HepG2 (cell line): ENCODE data around the gene ZNF273. TPM values are rescaled to one million over a fixed set of nuclear protein-coding genes. Genes with fewer than 3 reads are reported as not detected.

Source experiments
- ATAC-seq: fragments of 200-7000 bp; cut with Tn5 transposase; 3 replicates; pipeline ENCODE4 v1.9.1; 2020; ENCODE audit warnings: mild to moderate bottlenecking, moderate library complexity
- BruUV-seq: library from RNA; stranded (reverse); fragments of 400-500 nt; replicated peaks from 2 replicates; lab custom pipeline; 2021; lab: Mats Ljungman, UMichigan
- CTCF ChIA-PET: fragments of 300-600 bp; formaldehyde crosslinking; extraction: SDS; loops from one replicate; lab custom pipeline; 2021; ENCODE audit warnings: low total read pairs, inconsistent platforms, low intra/inter-chr PET ratio; lab: Yijun Ruan, JAX
- POLR2A ChIA-PET: fragments of 350-600 bp; sonication (Branson Sonifier 250); formaldehyde crosslinking; loops from one replicate; lab custom pipeline; 2020; ENCODE audit warnings: antibody characterized with exemption, inconsistent platforms; lab: Yijun Ruan, JAX
- DNase-seq: peaks from one replicate; pipeline ENCODE4 v3.0.0-alpha.2; 2015; ENCODE audit warnings: low spot score
- FAIRE-seq: peaks from 3 replicates; lab custom pipeline; 2011; peaks lifted over from hg19 to GRCh38; lab: Jason Lieb, UNC
- H2AFZ ChIP-seq: one replicate; pipeline ENCODE4 v1.6.1; 2011; ENCODE audit warnings: low read length, inconsistent platforms
- H3K27ac ChIP-seq: fragments of 300-600 bp; 3 replicates; pipeline ENCODE4 v1.8.0; 2011; ENCODE audit warnings: mixed run types, mild to moderate bottlenecking, mixed read lengths, low read length, inconsistent platforms; ENCODE audit not compliant: insufficient read depth; ENCODE audit errors: extremely low read length
- H3K27me3 ChIP-seq, 2 experiments: fragments of 200-600 bp in 1 of 2; 2 replicates in 1 of 2; 3 replicates in 1 of 2; pipeline versions ENCODE4 v1.6.0 to v1.8.0; 2011; ENCODE audit warnings: low read length in 2 of 2, mild to moderate bottlenecking in 2 of 2, moderate library complexity in 2 of 2, inconsistent platforms in 1 of 2; ENCODE audit not compliant: insufficient read depth in 2 of 2, control insufficient read depth in 1 of 2
- H3K36me3 ChIP-seq, 2 experiments: fragments of 200-600 bp in 1 of 2; replicated peaks in 1 of 2; 2 replicates in 1 of 2; 3 replicates in 1 of 2; pipeline versions ENCODE4 v1.5.1 to v1.8.0; 2011; ENCODE audit warnings: low read length in 2 of 2, inconsistent platforms in 1 of 2; ENCODE audit not compliant: insufficient read depth in 2 of 2, control insufficient read depth in 1 of 2
- H3K4me1 ChIP-seq: 2 replicates; pipeline ENCODE4 v1.5.1; 2012; ENCODE audit warnings: low read length, inconsistent platforms; ENCODE audit not compliant: insufficient read depth
- H3K4me2 ChIP-seq: 2 replicates; pipeline ENCODE4 v1.6.0; 2011; ENCODE audit warnings: low read depth, low read length, inconsistent platforms
- H3K4me3 ChIP-seq, 3 experiments: fragments of 200-600 bp in 1 of 3; sonication (generic), shearing (Covaris generic) in 1 of 3; replicated peaks in 1 of 3; 2 replicates each; pipeline ENCODE4 v1.5.1; 2011 to 2016; ENCODE audit warnings: low read length in 3 of 3, inconsistent platforms in 2 of 3, low read depth in 2 of 3, mild to moderate bottlenecking in 2 of 3, control low read depth in 1 of 3, mixed read lengths in 1 of 3; ENCODE audit not compliant: insufficient read depth in 1 of 3
- H3K79me2 ChIP-seq: one replicate; pipeline ENCODE4 v1.6.1; 2011; ENCODE audit warnings: low read length, inconsistent platforms; ENCODE audit not compliant: insufficient read depth
- H3K9ac ChIP-seq: 2 replicates; pipeline ENCODE4 v1.6.0; 2011; ENCODE audit warnings: mild to moderate bottlenecking, low read depth, low read length, inconsistent platforms; ENCODE audit not compliant: insufficient read depth
- H3K9me3 ChIP-seq: 2 replicates; pipeline ENCODE4 v1.5.1; 2012; ENCODE audit warnings: mild to moderate bottlenecking, low read length
- H4K20me1 ChIP-seq: 2 replicates; pipeline ENCODE4 v1.6.0; 2011; ENCODE audit warnings: inconsistent platforms, mild to moderate bottlenecking, low read length, moderate library complexity; ENCODE audit not compliant: insufficient read depth
- CBX2 ChIP-seq, 2 experiments: fragments of 200-600 bp in 1 of 2; sonication (generic); formaldehyde crosslinking in 1 of 2; IDR thresholded peaks; 2 replicates each; pipeline versions ENCODE4 v1.7.0 to v1.8.1; 2018 to 2022; ENCODE audit warnings: low read depth in 2 of 2, low read length in 1 of 2, mild to moderate bottlenecking in 1 of 2, missing genetic modification reagents in 1 of 2
- HMGXB3 ChIP-seq: sonication (generic); formaldehyde crosslinking; IDR thresholded peaks from 2 replicates; pipeline ENCODE4 v1.4.0; 2020; ENCODE audit warnings: missing genetic modification reagents, borderline replicate concordance
- HOMEZ ChIP-seq: IDR thresholded peaks from 2 replicates; pipeline ENCODE4 v1.6.1; 2016; ENCODE audit warnings: low read depth
- MAFF ChIP-seq: IDR thresholded peaks from 2 replicates; pipeline ENCODE4 v1.6.1; 2011; ENCODE audit warnings: low read depth, low read length, improper control_type of control experiment
- ZNF484 ChIP-seq: sonication (generic); formaldehyde crosslinking; IDR thresholded peaks from 2 replicates; pipeline ENCODE4 v1.5.1; 2020; ENCODE audit warnings: mild to moderate bottlenecking, low read depth, missing genetic modification reagents, borderline replicate concordance
- WGBS: methylation state at CpG from one replicate; pipeline ENCODE4 v1.1.6; 2017; ENCODE audit warnings: low lambda C conversion rate; 5-methylcytosine and 5-hydroxymethylcytosine counted together
- in situ Hi-C: cut with HindIII; loops from 2 replicates; pipeline ENCODE4 v1.10.0; 2017; ENCODE audit warnings: low pct_unique_long_range_greater_than_20kb; ENCODE audit not compliant: extremely low pct_ligation_motif_present
- intact Hi-C: fragments of 100-400 bp; cut with micrococcal nuclease; formaldehyde crosslinking; loops from one replicate; pipeline ENCODE4 v1.10.0; 2022; ENCODE audit not compliant: unreplicated experiment
- polyA plus RNA-seq, 8 experiments: library from polyadenylated mRNA; depleted of rRNA in 3 of 8; stranded (reverse) in 7 of 8; unstranded in 1 of 8; fragments of >200 nt; fragmentation: Illumina TruSeq in 4 of 8; extraction: Trizol in 4 of 8; gene quantifications; 2 replicates each; pipeline versions ENCODE4 v1.2.1 to v1.2.3, GENCODE V29; 2011 to 2016; ENCODE audit warnings: low read depth in 4 of 8, missing spikeins in 1 of 8, mixed read lengths in 1 of 8; ENCODE audit not compliant: insufficient read depth in 1 of 8
- total RNA-seq, 5 experiments: library from RNA; depleted of rRNA; stranded (reverse); fragments of >200 nt; fragmentation: Illumina TruSeq; extraction: Trizol; gene quantifications; 2 replicates each; pipeline ENCODE4 v1.2.3, GENCODE V29; 2016; ENCODE audit warnings: low read depth in 1 of 5

Gene ZNF273
- total and polyA plus RNA-seq, 2 of the 13 experiments (the other 11 are each of a cell fraction or from before 2014, with no cell fraction given), result 1.7 to 5.8 TPM

- no peak for TF ChIP-seq MAFF
- no peak for TF ChIP-seq CBX2 (IDR thresholded peaks at IDR 0.05; ENCODE audit: low read depth, low read length)
- TF ChIP-seq CBX2 (CRISPR knock-in tag; IDR thresholded peaks at IDR 0.05; ENCODE audit: low read depth), result no peak
- TF ChIP-seq HMGXB3 (CRISPR knock-in tag), result no peak
Observed at GRCh38 chr7:64884913-64885370, 18.1 kb upstream of the ZNF273 start (continued).

- DNase-seq (no peak), FAIRE-seq (no peak), ATAC-seq (no peak)
- no TSS peak for BruUV-seq
- H3K9me3 ChIP-seq, result no peaks in the 10 kb centered on the region
- H3K27me3 ChIP-seq, result peaks cover 13 to 73% of the 10 kb centered on the region in 2 experiments; a peak in 3 of 5 replicates
- in situ Hi-C loops (no loop called here), intact Hi-C loops (no loop called here)
- no peak overlapping the region for H2AFZ ChIP-seq
- H3K9ac ChIP-seq, result no peak overlapping the region
- TF ChIP-seq ZNF484 (CRISPR knock-in tag) (no peak), HOMEZ (CRISPR knock-in tag) (no peak)
- 58% methylated on average over 5 of the region's 5 CpGs for WGBS
- ChIA-PET CTCF (no interaction called here), POLR2A (no interaction called here)
- no peak overlapping the region for H3K27ac ChIP-seq
- H3K4me1 ChIP-seq, result peaks cover 23% of the 10 kb centered on the region
- H4K20me1 ChIP-seq, result no peaks in the 10 kb centered on the region
- H3K4me3 ChIP-seq, result no peak overlapping the region
- no peaks in the 10 kb centered on the region for H3K36me3 ChIP-seq
- H3K79me2 ChIP-seq, result no peaks in the 10 kb centered on the region
- no peak overlapping the region for H3K4me2 ChIP-seq
Observed at GRCh38 chr7:64885520-64886240, 17.4 kb upstream of the ZNF273 start.
